Measurements from ENCODE around the gene PAQR5. TPM values are rescaled to one million over a fixed set of nuclear protein-coding genes. Genes with fewer than 3 reads are reported as not detected.

PAQR5 gene
- total RNA-seq, 4 donors from 2014 or later = 0.27 to 2.6 (median 1.4) TPM

- Histone ChIP-seq H3K27ac (no peak overlapping the region), H3K4me1 (no peaks in the 10 kb centered on the region), H3K4me3 (no peak overlapping the region), H3K9me3 (no peaks in the 10 kb centered on the region), H3K27me3 (no peaks in the 10 kb centered on the region), H3K36me3 (no peaks in the 10 kb centered on the region)
- TF ChIP-seq CTCF (IDR thresholded peaks at IDR 0.05) (no peak), POLR2A (IDR thresholded peaks at IDR 0.05) (no peak), EP300 (IDR thresholded peaks at IDR 0.05) (no peak), POLR2AphosphoS5 (IDR thresholded peaks at IDR 0.05) (no peak)
- ATAC-seq = no peak
- 55 to 100% methylated on average over 1 of the region's 1 CpG for WGBS, 2 donors (ENCODE audit: low coverage in 1 of 2)
Measured at GRCh38 chr15:69424748-69425413, 126.2 kb downstream of the PAQR5 start.

- no peak for TF ChIP-seq CTCF (IDR thresholded peaks at IDR 0.05)
- TF ChIP-seq POLR2A (IDR thresholded peaks at IDR 0.05) = no peak
- TF ChIP-seq POLR2AphosphoS5 (IDR thresholded peaks at IDR 0.05) = no peak
- no peak for TF ChIP-seq EP300 (IDR thresholded peaks at IDR 0.05)
- H3K4me3 ChIP-seq = no peak overlapping the region
- no peak for ATAC-seq
- no peaks in the 10 kb centered on the region for H3K36me3 ChIP-seq
- WGBS, 2 donors (ENCODE audit: low coverage in 1 of 2) = 74 to 92% methylated on average over 1 of the region's 1 CpG
- no peaks in the 10 kb centered on the region for H3K27me3 ChIP-seq
- H3K4me1 ChIP-seq = no peaks in the 10 kb centered on the region
- H3K9me3 ChIP-seq = no peaks in the 10 kb centered on the region
- no peak overlapping the region for H3K27ac ChIP-seq
Measured at GRCh38 chr15:69433831-69434230, 135.1 kb downstream of the PAQR5 start.

- TF ChIP-seq CTCF (IDR thresholded peaks at IDR 0.05) (no peak), POLR2AphosphoS5 (IDR thresholded peaks at IDR 0.05) (no peak), EP300 (IDR thresholded peaks at IDR 0.05) (no peak), POLR2A (IDR thresholded peaks at IDR 0.05) (no peak)
- Histone ChIP-seq H3K9me3 (no peaks in the 10 kb centered on the region), H3K27ac (no peak overlapping the region), H3K4me3 (no peak overlapping the region), H3K27me3 (no peaks in the 10 kb centered on the region), H3K36me3 (no peaks in the 10 kb centered on the region), H3K4me1 (no peaks in the 10 kb centered on the region)
- ATAC-seq = no peak
- WGBS, 2 donors (ENCODE audit: low coverage in 1 of 2) = 88 to 97% methylated on average over 3 to 5 of the region's 5 CpGs
Measured at GRCh38 chr15:69434238-69434637, 135.5 kb downstream of the PAQR5 start.

- Histone ChIP-seq H3K4me1 (no peaks in the 10 kb centered on the region), H3K27me3 (no peaks in the 10 kb centered on the region), H3K9me3 (no peaks in the 10 kb centered on the region), H3K27ac (no peak overlapping the region), H3K4me3 (no peak overlapping the region), H3K36me3 (no peaks in the 10 kb centered on the region)
- 100% methylated on average over 1 to 5 of the region's 18 CpGs for WGBS, 2 donors (ENCODE audit: low coverage in 1 of 2)
- no peak for TF ChIP-seq EP300 (IDR thresholded peaks at IDR 0.05)
- no peak for TF ChIP-seq CTCF (IDR thresholded peaks at IDR 0.05)
- TF ChIP-seq POLR2AphosphoS5 (IDR thresholded peaks at IDR 0.05) = no peak
- no peak for TF ChIP-seq POLR2A (IDR thresholded peaks at IDR 0.05)
- no peak for ATAC-seq
Measured at GRCh38 chr15:69434679-69435078, 136.0 kb downstream of the PAQR5 start.

- Histone ChIP-seq H3K27me3 (no peaks in the 10 kb centered on the region), H3K9me3 (no peaks in the 10 kb centered on the region), H3K4me1 (no peaks in the 10 kb centered on the region), H3K27ac (no peak overlapping the region), H3K36me3 (no peaks in the 10 kb centered on the region), H3K4me3 (no peak overlapping the region)
- no peak for ATAC-seq
- 87 to 96% methylated on average over 4 of the region's 4 CpGs for WGBS, 2 donors (ENCODE audit: low coverage in 1 of 2)
- TF ChIP-seq POLR2A (IDR thresholded peaks at IDR 0.05) = no peak
- TF ChIP-seq EP300 (IDR thresholded peaks at IDR 0.05) = no peak
- TF ChIP-seq POLR2AphosphoS5 (IDR thresholded peaks at IDR 0.05) = no peak
- no peak for TF ChIP-seq CTCF (IDR thresholded peaks at IDR 0.05)
Measured at GRCh38 chr15:69435985-69436384, 137.3 kb downstream of the PAQR5 start.

Measured in gastroesophageal sphincter (tissue), 4 donors.